ACC112 (cell line): ENCODE data around the gene GFOD1.
"Not testable (repeated sequence)": the region's sequence is repeated elsewhere in the genome, so short reads cannot be mapped to it uniquely, and the experiment has no call there.

ENCODE experiments used
- H2AFZ ChIP-seq: fragments of 200-600 bp; sonication (generic); one replicate; pipeline ENCODE4 v1.6.0; 2017; ENCODE audit warnings: antibody characterized with exemption, low read length; ENCODE audit not compliant: unreplicated experiment
- H3K27ac ChIP-seq: fragments of 200-600 bp; sonication (generic); 2 replicates; pipeline ENCODE4 v1.5.1; 2014; ENCODE audit warnings: low read depth, mild to moderate bottlenecking, antibody characterized with exemption, low read length, moderate library complexity
- H3K27me3 ChIP-seq: fragments of 200-600 bp; sonication (generic); 2 replicates; pipeline ENCODE4 v1.6.1; 2014; ENCODE audit warnings: mild to moderate bottlenecking, antibody characterized with exemption, low read length, moderate library complexity, mixed read lengths; ENCODE audit not compliant: insufficient read depth
- H3K36me3 ChIP-seq: fragments of 200-600 bp; sonication (generic); 2 replicates; pipeline ENCODE4 v1.6.1; 2016; ENCODE audit warnings: mild to moderate bottlenecking, antibody characterized with exemption, low read length, moderate library complexity, mixed read lengths; ENCODE audit not compliant: insufficient read depth
- H3K4me1 ChIP-seq: fragments of 200-600 bp; sonication (generic); one replicate; pipeline ENCODE4 v1.6.1; 2016; ENCODE audit warnings: low read length, mixed read lengths; ENCODE audit not compliant: insufficient read depth, unreplicated experiment, control insufficient read depth
- H3K4me3 ChIP-seq: fragments of 200-600 bp; sonication (generic); 2 replicates; pipeline ENCODE4 v1.5.1; 2014; ENCODE audit warnings: mild to moderate bottlenecking, low read depth, low read length
- H3K79me2 ChIP-seq: fragments of 200-600 bp; sonication (generic); one replicate; pipeline ENCODE4 v1.6.0; 2016; ENCODE audit warnings: low read length; ENCODE audit not compliant: control insufficient read depth, unreplicated experiment, insufficient read depth

Gene GFOD1

DNA sequence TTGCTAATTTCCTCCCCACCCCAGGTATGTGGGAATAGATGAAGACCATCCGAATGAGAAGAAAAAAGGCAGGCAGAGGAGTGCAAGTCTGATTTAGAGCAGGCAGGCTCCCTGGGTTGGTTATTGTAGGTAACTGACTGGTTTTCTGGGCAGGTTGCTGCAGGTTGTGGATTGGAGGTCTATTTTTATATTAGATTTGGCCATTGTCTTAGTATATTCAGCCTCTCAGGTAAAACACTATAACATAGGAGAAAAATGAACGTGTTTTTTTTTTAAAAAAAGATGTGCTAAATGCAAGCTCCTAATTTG lies 158.6 kb downstream of the GFOD1 start:
- no peaks in the 10 kb centered on the region for H3K36me3 ChIP-seq
- H3K27ac ChIP-seq: peak overlapping the region; percentile 28; the same call in 1 of the 2 replicates
- H3K4me1 ChIP-seq: peaks cover 14% of the 10 kb centered on the region
- H3K79me2 ChIP-seq: peaks cover 19% of the 10 kb centered on the region
- H3K27me3 ChIP-seq: no peaks in the 10 kb centered on the region
- H2AFZ ChIP-seq: peak overlapping the region; percentile 84
- peak overlapping the region; percentile 92 for H3K4me3 ChIP-seq

- H2AFZ ChIP-seq: peak within 1 kb of the TSS; percentile 84
- peaks cover 14% of the 10 kb centered on the region for H3K4me1 ChIP-seq
- H3K36me3 ChIP-seq: no peaks in the 10 kb centered on the region
- peak within 1 kb of the TSS; percentile 70 for H3K27ac ChIP-seq
- H3K79me2 ChIP-seq: peaks cover 19% of the 10 kb centered on the region
- H3K27me3 ChIP-seq: no peaks in the 10 kb centered on the region
- H3K4me3 ChIP-seq: peak within 1 kb of the TSS; percentile 92
These were observed 159.1 kb downstream of the GFOD1 start, which contains the start of gene TBC1D7 for GRCh38 chr6:13328076-13328874. TBC1D7 (minus strand) TSS chr6:13328537; CDS start chr6:13326898, 1,639 bp downstream.

DNA sequence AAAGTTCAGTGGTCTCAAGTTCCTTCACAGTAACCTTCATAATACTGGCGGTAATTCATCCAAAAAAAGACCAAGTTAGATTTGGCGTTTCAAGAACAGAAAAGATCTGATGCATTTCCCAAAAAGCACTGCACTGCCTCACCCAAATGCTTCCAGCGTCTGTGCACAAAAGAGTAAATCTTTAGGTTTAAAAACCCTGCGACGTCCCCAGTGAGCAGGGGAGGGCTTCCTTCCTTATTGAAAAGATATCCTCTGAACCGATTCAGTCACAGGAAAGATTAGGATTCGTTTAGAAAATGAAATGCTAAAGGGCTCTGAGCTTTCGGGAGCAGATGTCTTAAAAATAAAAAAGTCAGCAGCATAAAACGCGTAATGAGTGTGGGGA lies 159.7 kb downstream of the GFOD1 start:
- peak overlapping the region; percentile 70 for H3K27ac ChIP-seq
- peaks cover 14% of the 10 kb centered on the region for H3K4me1 ChIP-seq
- H3K79me2 ChIP-seq: peaks cover 19% of the 10 kb centered on the region
- peak overlapping the region; percentile 92 for H3K4me3 ChIP-seq
- H3K36me3 ChIP-seq: no peaks in the 10 kb centered on the region
- H2AFZ ChIP-seq: peak overlapping the region; percentile 68
- H3K27me3 ChIP-seq: no peaks in the 10 kb centered on the region

DNA sequence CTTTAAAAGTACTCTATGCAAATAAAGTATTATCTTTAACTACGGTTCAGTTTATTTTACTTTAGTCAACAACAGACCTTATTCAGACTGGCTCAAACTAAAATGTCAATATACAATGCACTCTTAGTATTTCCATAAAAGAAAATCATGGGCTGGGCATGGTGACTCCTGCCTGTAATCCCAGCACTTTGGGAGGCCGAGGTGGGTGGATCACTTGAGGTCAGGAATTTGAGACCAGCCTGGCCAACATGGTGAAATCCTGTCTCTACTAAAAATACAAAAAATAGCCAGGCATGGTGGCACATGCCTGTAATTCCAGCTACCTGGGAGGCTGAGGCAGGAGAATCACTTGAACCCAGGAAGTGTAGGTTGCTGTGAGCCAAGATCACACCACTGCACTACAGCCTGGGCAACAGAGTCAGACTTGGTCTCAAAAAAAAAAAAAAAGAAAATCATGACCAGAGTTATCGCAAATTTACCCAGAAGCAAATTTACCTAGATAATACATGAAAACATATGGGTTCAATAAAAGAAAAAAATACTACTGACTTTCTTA lies 161.3 kb downstream of the GFOD1 start:
- H3K27me3 ChIP-seq, H3K36me3 ChIP-seq, H2AFZ ChIP-seq, H3K27ac ChIP-seq: not testable (repeated sequence)
- H3K79me2 ChIP-seq: peaks cover 19% of the 10 kb centered on the region
- H3K4me3 ChIP-seq: peak overlapping the region; percentile 92; the same call in 1 of the 2 replicates
- peaks cover 14% of the 10 kb centered on the region for H3K4me1 ChIP-seq

DNA sequence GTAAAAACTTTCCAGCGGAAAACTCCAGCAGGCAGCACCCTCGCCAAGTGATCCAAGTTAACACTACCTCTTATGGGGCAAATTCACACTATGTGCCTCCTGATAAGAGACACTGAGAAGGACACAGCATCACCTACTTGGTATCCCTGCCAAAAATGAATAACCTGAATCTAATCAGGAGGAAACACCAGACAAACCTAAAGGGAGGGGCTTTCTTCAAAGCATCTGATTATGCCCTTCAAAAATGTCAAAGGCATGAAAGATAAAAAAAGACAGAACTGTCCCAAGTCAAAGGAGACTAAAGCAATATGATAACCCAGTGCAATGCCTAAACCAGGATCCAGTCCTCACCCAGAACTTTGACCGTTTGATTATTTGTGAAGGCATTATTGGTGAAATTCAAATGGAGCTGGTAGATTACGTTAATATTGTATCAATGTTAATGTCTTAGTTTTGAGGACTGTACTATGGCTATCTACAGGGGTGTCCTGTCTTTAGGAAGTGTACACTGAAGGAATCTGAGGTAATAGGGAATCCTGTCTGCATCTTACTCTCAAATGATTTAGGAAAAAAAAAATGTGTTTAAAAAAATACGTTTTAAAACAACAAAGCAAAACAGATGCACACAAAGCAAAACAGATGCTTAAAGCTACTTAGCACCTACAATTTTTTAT lies 167.4 kb downstream of the GFOD1 start:
- Histone ChIP-seq H3K4me1 (no peaks in the 10 kb centered on the region), H3K79me2 (no peaks in the 10 kb centered on the region), H3K27me3 (no peaks in the 10 kb centered on the region), H2AFZ (no peak overlapping the region), H3K36me3 (peaks cover 30% of the 10 kb centered on the region), H3K27ac (no peak overlapping the region), H3K4me3 (no peak overlapping the region)

- no peaks in the 10 kb centered on the region for H3K27me3 ChIP-seq
- no peak overlapping the region for H2AFZ ChIP-seq
- no peaks in the 10 kb centered on the region for H3K79me2 ChIP-seq
- no peak overlapping the region for H3K4me3 ChIP-seq
- peaks cover 30% of the 10 kb centered on the region for H3K36me3 ChIP-seq
- H3K4me1 ChIP-seq: no peaks in the 10 kb centered on the region
- no peak overlapping the region for H3K27ac ChIP-seq
These were observed 168.6 kb downstream of the GFOD1 start for GRCh38 chr6:13318821-13319220.

- H3K27me3 ChIP-seq: no peaks in the 10 kb centered on the region
- no peak overlapping the region for H3K27ac ChIP-seq
- H2AFZ ChIP-seq: no peak overlapping the region
- H3K4me3 ChIP-seq: no peak overlapping the region
- peaks cover 29% of the 10 kb centered on the region for H3K36me3 ChIP-seq
- no peaks in the 10 kb centered on the region for H3K4me1 ChIP-seq
- H3K79me2 ChIP-seq: no peaks in the 10 kb centered on the region
These were observed 171.5 kb downstream of the GFOD1 start for GRCh38 chr6:13315896-13316295.

DNA sequence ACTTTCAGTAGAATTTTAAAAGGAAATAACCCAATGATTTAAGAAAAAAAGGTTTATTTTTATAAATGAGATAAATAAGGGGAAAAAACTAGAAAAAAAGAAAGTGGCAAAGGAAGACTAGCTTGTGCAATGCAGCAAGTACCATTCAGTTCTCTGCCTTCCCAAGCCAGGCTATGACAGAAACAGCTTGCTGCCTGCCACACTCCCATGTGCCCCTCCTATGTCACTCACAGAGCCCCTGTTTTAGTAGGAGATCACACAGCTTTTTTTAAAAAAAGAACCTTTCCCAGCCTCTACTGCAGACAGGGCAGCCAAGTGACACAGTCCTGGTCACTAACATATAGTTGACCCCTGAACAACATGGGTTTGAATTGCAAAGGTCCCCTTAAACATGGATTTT lies 172.6 kb downstream of the GFOD1 start:
- Histone ChIP-seq H3K27ac (no peak overlapping the region), H3K27me3 (no peaks in the 10 kb centered on the region), H2AFZ (no peak overlapping the region), H3K4me3 (no peak overlapping the region), H3K4me1 (no peaks in the 10 kb centered on the region), H3K36me3 (peaks cover 23% of the 10 kb centered on the region), H3K79me2 (no peaks in the 10 kb centered on the region)

DNA sequence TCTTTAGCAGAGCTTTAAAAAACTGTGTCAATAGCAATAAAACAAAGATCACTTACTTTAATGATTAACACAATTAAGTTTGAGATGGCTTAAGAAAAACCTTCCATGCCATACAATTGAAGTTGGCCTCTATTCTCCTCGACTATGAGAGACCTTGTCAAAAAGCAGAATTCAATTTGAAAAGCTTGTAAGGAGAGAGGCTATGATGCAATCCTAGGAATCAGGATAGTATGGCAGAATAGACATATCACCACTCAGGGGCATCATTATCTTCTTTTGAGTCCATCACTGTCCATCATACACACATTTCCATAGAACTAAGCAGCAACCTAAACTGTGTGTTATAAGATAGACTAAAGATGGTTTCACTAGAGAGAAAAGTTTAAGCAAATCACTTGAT lies 176.2 kb downstream of the GFOD1 start:
- no peak overlapping the region for H2AFZ ChIP-seq
- no peaks in the 10 kb centered on the region for H3K79me2 ChIP-seq
- no peak overlapping the region for H3K4me3 ChIP-seq
- H3K27me3 ChIP-seq: no peaks in the 10 kb centered on the region
- peaks cover 24% of the 10 kb centered on the region for H3K4me1 ChIP-seq
- no peak overlapping the region for H3K27ac ChIP-seq
- H3K36me3 ChIP-seq: peaks cover 31% of the 10 kb centered on the region

GRCh38 chr6:13308332-13308731 lies 179.1 kb downstream of the GFOD1 start:
- no peaks in the 10 kb centered on the region for H3K27me3 ChIP-seq
- H3K4me1 ChIP-seq: peaks cover 37% of the 10 kb centered on the region
- H3K36me3 ChIP-seq: peaks cover 24% of the 10 kb centered on the region
- H3K27ac ChIP-seq: peak overlapping the region; percentile 98
- no peaks in the 10 kb centered on the region for H3K79me2 ChIP-seq
- H2AFZ ChIP-seq: no peak overlapping the region
- no peak overlapping the region for H3K4me3 ChIP-seq
